HepG2 (cell line): ENCODE results near the gene CCL22. TPM values are rescaled to one million over a fixed set of nuclear protein-coding genes. Genes with fewer than 3 reads are reported as not detected.
A peak's percentile ranks its signal among the peaks of the same experiment; 100 is the strongest.

Experiments
- CBX1 ChIP-seq: IDR thresholded peaks from one replicate; pipeline ENCODE4 v1.6.1; 2016; ENCODE audit warnings: antibody characterized with exemption, low read depth
- ETV5 ChIP-seq: IDR thresholded peaks from 2 replicates; pipeline ENCODE4 v1.6.1; 2018; ENCODE audit warnings: missing biosample characterization, missing genetic modification reagents, inconsistent platforms, borderline replicate concordance
- FOSL1 ChIP-seq: sonication (generic); formaldehyde crosslinking; IDR thresholded peaks from 2 replicates; pipeline ENCODE4 v1.9.0; 2021; ENCODE audit warnings: missing genetic modification reagents, borderline replicate concordance
- GABPA ChIP-seq, 2 experiments: IDR thresholded peaks; 2 replicates each; pipeline ENCODE4 v1.6.1; 2011 to 2016; ENCODE audit warnings: low read depth in 2 of 2, low read length in 1 of 2, missing biosample characterization in 1 of 2, missing genetic modification characterization in 1 of 2
- LBX2 ChIP-seq: sonication (generic); formaldehyde crosslinking; IDR thresholded peaks from 2 replicates; pipeline ENCODE4 v1.5.0; 2020; ENCODE audit warnings: missing genetic modification reagents, mild to moderate bottlenecking, borderline replicate concordance
- NFIB ChIP-seq: sonication (generic); formaldehyde crosslinking; IDR thresholded peaks from 2 replicates; pipeline ENCODE4 v1.9.0; 2021; ENCODE audit warnings: missing genetic modification reagents, mild to moderate bottlenecking, borderline replicate concordance
- ONECUT2 ChIP-seq: sonication (generic); formaldehyde crosslinking; IDR thresholded peaks from 2 replicates; pipeline ENCODE4 v1.4.0; 2020; ENCODE audit warnings: missing genetic modification reagents
- RAD21 ChIP-seq: fragments of 450-650 bp; formaldehyde crosslinking; IDR thresholded peaks from 2 replicates; pipeline ENCODE4 v1.5.0; 2020; ENCODE audit warnings: mild to moderate bottlenecking
- REPIN1 ChIP-seq: sonication (generic); formaldehyde crosslinking; IDR thresholded peaks from 2 replicates; pipeline ENCODE4 v1.8.0; 2022; ENCODE audit warnings: missing genetic modification reagents, low read depth, mild to moderate bottlenecking, borderline replicate concordance
- SSRP1 ChIP-seq: IDR thresholded peaks from 2 replicates; pipeline ENCODE4 v1.6.1; 2016; ENCODE audit warnings: control low read depth
- TGIF2 ChIP-seq: IDR thresholded peaks from 2 replicates; pipeline ENCODE4 v1.6.1; 2016; ENCODE audit warnings: control low read depth, missing compliant biosample characterization
- YY1 ChIP-seq: IDR thresholded peaks from 2 replicates; pipeline ENCODE4 v1.6.1; 2011; ENCODE audit warnings: low read length, low read depth, moderate library complexity, mild to moderate bottlenecking; ENCODE audit not compliant: insufficient read depth, insufficient replicate concordance
- ZBTB4 ChIP-seq: sonication (generic); formaldehyde crosslinking; IDR thresholded peaks from 2 replicates; pipeline ENCODE4 v1.4.0; 2020; ENCODE audit warnings: missing genetic modification reagents, mild to moderate bottlenecking, borderline replicate concordance
- ZBTB40 ChIP-seq, 2 experiments: fragments of 450-650 bp in 1 of 2; sonication (generic) in 1 of 2; formaldehyde crosslinking in 1 of 2; IDR thresholded peaks; 2 replicates each; pipeline versions ENCODE4 v1.6.1 to v1.8.0; 2016 to 2022; ENCODE audit warnings: antibody characterized with exemption in 1 of 2, mild to moderate bottlenecking in 1 of 2, missing genetic modification reagents in 1 of 2
- ZNF296 ChIP-seq: sonication (generic); formaldehyde crosslinking; conservative IDR thresholded peaks from 2 replicates; pipeline ENCODE4 v1.5.0; 2020; ENCODE audit warnings: mild to moderate bottlenecking, missing genetic modification reagents
- ZNF34 ChIP-seq: sonication (generic); formaldehyde crosslinking; IDR thresholded peaks from 2 replicates; pipeline ENCODE4 v1.4.0; 2020; ENCODE audit warnings: mild to moderate bottlenecking, missing genetic modification reagents, borderline replicate concordance
- polyA plus RNA-seq, 8 experiments: library from polyadenylated mRNA; depleted of rRNA in 3 of 8; stranded (reverse) in 7 of 8; unstranded in 1 of 8; fragments of >200 nt; fragmentation: Illumina TruSeq in 4 of 8; extraction: Trizol in 4 of 8; gene quantifications; 2 replicates each; pipeline versions ENCODE4 v1.2.1 to v1.2.3, GENCODE V29; 2011 to 2016; ENCODE audit warnings: low read depth in 4 of 8, missing spikeins in 1 of 8, mixed read lengths in 1 of 8; ENCODE audit not compliant: insufficient read depth in 1 of 8
- total RNA-seq, 5 experiments: library from RNA; depleted of rRNA; stranded (reverse); fragments of >200 nt; fragmentation: Illumina TruSeq; extraction: Trizol; gene quantifications; 2 replicates each; pipeline ENCODE4 v1.2.3, GENCODE V29; 2016; ENCODE audit warnings: low read depth in 1 of 5

Gene CCL22
- total and polyA plus RNA-seq, 2 of the 13 experiments (the other 11 are each of a cell fraction or from before 2014, with no cell fraction given): not detected

GRCh38 chr16:57409870-57410587, 51.4 kb downstream of the CCL22 start (continued):
- TF ChIP-seq ZBTB40 (IDR thresholded peaks at IDR 0.05): no peak
- TF ChIP-seq ZBTB40 (CRISPR knock-in tag; IDR thresholded peaks at IDR 0.05): no peak
- TF ChIP-seq NFIB (CRISPR knock-in tag): no peak
- no peak for TF ChIP-seq ZNF34 (CRISPR knock-in tag)
- 0 out of 2 replicates have a peak, but pooled peaks have one; percentile 39 for TF ChIP-seq TGIF2 (CRISPR knock-in tag)
- TF ChIP-seq ONECUT2 (CRISPR knock-in tag): no peak
- no peak for TF ChIP-seq GABPA (IDR thresholded peaks at IDR 0.05; ENCODE audit: low read depth, low read length)
- TF ChIP-seq GABPA (CRISPR knock-in tag; IDR thresholded peaks at IDR 0.05; ENCODE audit: low read depth): no peak
- TF ChIP-seq ZBTB4: no peak
- TF ChIP-seq ETV5 (CRISPR knock-in tag): no peak
- no peak for TF ChIP-seq LBX2 (CRISPR knock-in tag)
- no peak for TF ChIP-seq ZNF296
- no peak for TF ChIP-seq YY1
- no peak for TF ChIP-seq CBX1
- no peak for TF ChIP-seq SSRP1 (CRISPR knock-in tag)
- no peak for TF ChIP-seq FOSL1 (CRISPR knock-in tag)
- TF ChIP-seq REPIN1: no peak
- TF ChIP-seq RAD21 (CRISPR knock-in tag): peak; percentile 68
